H1 (cell line): Measurements from ENCODE around the gene LRRC4C. TPM values are rescaled to one million over a fixed set of nuclear protein-coding genes. Genes with fewer than 3 reads are reported as not detected.

Source experiments
- CEBPB ChIP-seq: IDR thresholded peaks from 2 replicates; pipeline ENCODE4 v1.6.1; 2012; ENCODE audit warnings: low read depth, low read length
- CTBP2 ChIP-seq: IDR thresholded peaks from 2 replicates; pipeline ENCODE4 v1.7.0; 2011; ENCODE audit warnings: borderline replicate concordance, mild to moderate bottlenecking, moderate library complexity, mixed read lengths, low read length; ENCODE audit not compliant: insufficient read depth, insufficient read length
- GTF2F1 ChIP-seq: IDR thresholded peaks from 2 replicates; pipeline ENCODE4 v1.6.1; 2012; ENCODE audit warnings: low read depth, low read length, improper control_type of control experiment, borderline replicate concordance
- KDM4A ChIP-seq: IDR thresholded peaks from one replicate; pipeline ENCODE4 v1.7.1; 2012; ENCODE audit warnings: low read depth, mild to moderate bottlenecking, moderate library complexity, low read length, inconsistent platforms; ENCODE audit not compliant: severe bottlenecking
- POU5F1 ChIP-seq: IDR thresholded peaks from 2 replicates; pipeline ENCODE4 v1.6.1; 2011; ENCODE audit warnings: low read depth, mild to moderate bottlenecking, low read length, moderate library complexity
- RBBP5 ChIP-seq: IDR thresholded peaks from 2 replicates; pipeline ENCODE4 v1.7.1; 2012; ENCODE audit warnings: low read depth, mild to moderate bottlenecking, inconsistent platforms, low read length, moderate library complexity, borderline replicate concordance
- SIX5 ChIP-seq: IDR thresholded peaks from 2 replicates; pipeline ENCODE4 v1.6.1; 2011; ENCODE audit warnings: mild to moderate bottlenecking, low read depth, low read length
- polyA plus RNA-seq, 7 experiments: library from polyadenylated mRNA; depleted of rRNA in 3 of 7; stranded (reverse) in 5 of 7; unstranded in 2 of 7; fragments of >200 nt in 5 of 7; fragments of 200-250 nt in 2 of 7; gene quantifications; 1 replicate in 5 of 7; 2 replicates in 1 of 7; 4 replicates in 1 of 7; pipeline versions ENCODE4 v1.2.1 to v1.2.3, GENCODE V29; 2011 to 2013; ENCODE audit warnings: missing spikeins in 2 of 7, mixed read lengths in 2 of 7
- total RNA-seq: library from RNA; stranded (reverse); fragmentation: NEBNext Ultra II Directional; extraction: Animal tissue kit (Norgen Biotek cat#: 25700); gene quantifications from 2 replicates; pipeline ENCODE4 v1.2.1, GENCODE V29; 2021
- TF ChIP-seq, protein P1 (sequence below): fragments of 300-600 bp; sonication (generic); IDR thresholded peaks from 2 replicates; pipeline ENCODE4 v1.7.1; 2012; ENCODE audit warnings: low read length, moderate library complexity, mild to moderate bottlenecking, inconsistent platforms; ENCODE audit not compliant: insufficient replicate concordance
- TF ChIP-seq, protein P2 (sequence below): IDR thresholded peaks from 2 replicates; pipeline ENCODE4 v1.6.1; 2012; ENCODE audit warnings: low read length, inconsistent platforms

Gene LRRC4C
- total and polyA plus RNA-seq, 2 of the 8 experiments (the other 6 are each of a cell fraction or from before 2014, with no cell fraction given) = 0.23 to 2.2 TPM

- TF ChIP-seq, protein P1, sequence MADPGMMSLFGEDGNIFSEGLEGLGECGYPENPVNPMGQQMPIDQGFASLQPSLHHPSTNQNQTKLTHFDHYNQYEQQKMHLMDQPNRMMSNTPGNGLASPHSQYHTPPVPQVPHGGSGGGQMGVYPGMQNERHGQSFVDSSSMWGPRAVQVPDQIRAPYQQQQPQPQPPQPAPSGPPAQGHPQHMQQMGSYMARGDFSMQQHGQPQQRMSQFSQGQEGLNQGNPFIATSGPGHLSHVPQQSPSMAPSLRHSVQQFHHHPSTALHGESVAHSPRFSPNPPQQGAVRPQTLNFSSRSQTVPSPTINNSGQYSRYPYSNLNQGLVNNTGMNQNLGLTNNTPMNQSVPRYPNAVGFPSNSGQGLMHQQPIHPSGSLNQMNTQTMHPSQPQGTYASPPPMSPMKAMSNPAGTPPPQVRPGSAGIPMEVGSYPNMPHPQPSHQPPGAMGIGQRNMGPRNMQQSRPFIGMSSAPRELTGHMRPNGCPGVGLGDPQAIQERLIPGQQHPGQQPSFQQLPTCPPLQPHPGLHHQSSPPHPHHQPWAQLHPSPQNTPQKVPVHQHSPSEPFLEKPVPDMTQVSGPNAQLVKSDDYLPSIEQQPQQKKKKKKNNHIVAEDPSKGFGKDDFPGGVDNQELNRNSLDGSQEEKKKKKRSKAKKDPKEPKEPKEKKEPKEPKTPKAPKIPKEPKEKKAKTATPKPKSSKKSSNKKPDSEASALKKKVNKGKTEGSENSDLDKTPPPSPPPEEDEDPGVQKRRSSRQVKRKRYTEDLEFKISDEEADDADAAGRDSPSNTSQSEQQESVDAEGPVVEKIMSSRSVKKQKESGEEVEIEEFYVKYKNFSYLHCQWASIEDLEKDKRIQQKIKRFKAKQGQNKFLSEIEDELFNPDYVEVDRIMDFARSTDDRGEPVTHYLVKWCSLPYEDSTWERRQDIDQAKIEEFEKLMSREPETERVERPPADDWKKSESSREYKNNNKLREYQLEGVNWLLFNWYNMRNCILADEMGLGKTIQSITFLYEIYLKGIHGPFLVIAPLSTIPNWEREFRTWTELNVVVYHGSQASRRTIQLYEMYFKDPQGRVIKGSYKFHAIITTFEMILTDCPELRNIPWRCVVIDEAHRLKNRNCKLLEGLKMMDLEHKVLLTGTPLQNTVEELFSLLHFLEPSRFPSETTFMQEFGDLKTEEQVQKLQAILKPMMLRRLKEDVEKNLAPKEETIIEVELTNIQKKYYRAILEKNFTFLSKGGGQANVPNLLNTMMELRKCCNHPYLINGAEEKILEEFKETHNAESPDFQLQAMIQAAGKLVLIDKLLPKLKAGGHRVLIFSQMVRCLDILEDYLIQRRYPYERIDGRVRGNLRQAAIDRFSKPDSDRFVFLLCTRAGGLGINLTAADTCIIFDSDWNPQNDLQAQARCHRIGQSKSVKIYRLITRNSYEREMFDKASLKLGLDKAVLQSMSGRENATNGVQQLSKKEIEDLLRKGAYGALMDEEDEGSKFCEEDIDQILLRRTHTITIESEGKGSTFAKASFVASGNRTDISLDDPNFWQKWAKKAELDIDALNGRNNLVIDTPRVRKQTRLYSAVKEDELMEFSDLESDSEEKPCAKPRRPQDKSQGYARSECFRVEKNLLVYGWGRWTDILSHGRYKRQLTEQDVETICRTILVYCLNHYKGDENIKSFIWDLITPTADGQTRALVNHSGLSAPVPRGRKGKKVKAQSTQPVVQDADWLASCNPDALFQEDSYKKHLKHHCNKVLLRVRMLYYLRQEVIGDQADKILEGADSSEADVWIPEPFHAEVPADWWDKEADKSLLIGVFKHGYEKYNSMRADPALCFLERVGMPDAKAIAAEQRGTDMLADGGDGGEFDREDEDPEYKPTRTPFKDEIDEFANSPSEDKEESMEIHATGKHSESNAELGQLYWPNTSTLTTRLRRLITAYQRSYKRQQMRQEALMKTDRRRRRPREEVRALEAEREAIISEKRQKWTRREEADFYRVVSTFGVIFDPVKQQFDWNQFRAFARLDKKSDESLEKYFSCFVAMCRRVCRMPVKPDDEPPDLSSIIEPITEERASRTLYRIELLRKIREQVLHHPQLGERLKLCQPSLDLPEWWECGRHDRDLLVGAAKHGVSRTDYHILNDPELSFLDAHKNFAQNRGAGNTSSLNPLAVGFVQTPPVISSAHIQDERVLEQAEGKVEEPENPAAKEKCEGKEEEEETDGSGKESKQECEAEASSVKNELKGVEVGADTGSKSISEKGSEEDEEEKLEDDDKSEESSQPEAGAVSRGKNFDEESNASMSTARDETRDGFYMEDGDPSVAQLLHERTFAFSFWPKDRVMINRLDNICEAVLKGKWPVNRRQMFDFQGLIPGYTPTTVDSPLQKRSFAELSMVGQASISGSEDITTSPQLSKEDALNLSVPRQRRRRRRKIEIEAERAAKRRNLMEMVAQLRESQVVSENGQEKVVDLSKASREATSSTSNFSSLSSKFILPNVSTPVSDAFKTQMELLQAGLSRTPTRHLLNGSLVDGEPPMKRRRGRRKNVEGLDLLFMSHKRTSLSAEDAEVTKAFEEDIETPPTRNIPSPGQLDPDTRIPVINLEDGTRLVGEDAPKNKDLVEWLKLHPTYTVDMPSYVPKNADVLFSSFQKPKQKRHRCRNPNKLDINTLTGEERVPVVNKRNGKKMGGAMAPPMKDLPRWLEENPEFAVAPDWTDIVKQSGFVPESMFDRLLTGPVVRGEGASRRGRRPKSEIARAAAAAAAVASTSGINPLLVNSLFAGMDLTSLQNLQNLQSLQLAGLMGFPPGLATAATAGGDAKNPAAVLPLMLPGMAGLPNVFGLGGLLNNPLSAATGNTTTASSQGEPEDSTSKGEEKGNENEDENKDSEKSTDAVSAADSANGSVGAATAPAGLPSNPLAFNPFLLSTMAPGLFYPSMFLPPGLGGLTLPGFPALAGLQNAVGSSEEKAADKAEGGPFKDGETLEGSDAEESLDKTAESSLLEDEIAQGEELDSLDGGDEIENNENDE = peak; percentile 74
- TF ChIP-seq CEBPB (no peak), CTBP2 (no peak), POU5F1 (no peak), RBBP5 (no peak), KDM4A (no peak), SIX5 (no peak), GTF2F1 (no peak)
- TF ChIP-seq, protein P2, sequence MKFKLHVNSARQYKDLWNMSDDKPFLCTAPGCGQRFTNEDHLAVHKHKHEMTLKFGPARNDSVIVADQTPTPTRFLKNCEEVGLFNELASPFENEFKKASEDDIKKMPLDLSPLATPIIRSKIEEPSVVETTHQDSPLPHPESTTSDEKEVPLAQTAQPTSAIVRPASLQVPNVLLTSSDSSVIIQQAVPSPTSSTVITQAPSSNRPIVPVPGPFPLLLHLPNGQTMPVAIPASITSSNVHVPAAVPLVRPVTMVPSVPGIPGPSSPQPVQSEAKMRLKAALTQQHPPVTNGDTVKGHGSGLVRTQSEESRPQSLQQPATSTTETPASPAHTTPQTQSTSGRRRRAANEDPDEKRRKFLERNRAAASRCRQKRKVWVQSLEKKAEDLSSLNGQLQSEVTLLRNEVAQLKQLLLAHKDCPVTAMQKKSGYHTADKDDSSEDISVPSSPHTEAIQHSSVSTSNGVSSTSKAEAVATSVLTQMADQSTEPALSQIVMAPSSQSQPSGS = no peak
These were observed 38.5 kb upstream of the LRRC4C start (continued) for GRCh38 chr11:41497974-41498373.
